HepG2 (cell line): Measurements from ENCODE around the gene NAB2. TPM values are rescaled to one million over a fixed set of nuclear protein-coding genes. Genes with fewer than 3 reads are reported as not detected.

Experiments used
- ATAC-seq: fragments of 200-7000 bp; cut with Tn5 transposase; 3 replicates; pipeline ENCODE4 v1.9.1; 2020; ENCODE audit warnings: mild to moderate bottlenecking, moderate library complexity
- BruUV-seq: library from RNA; stranded (reverse); fragments of 400-500 nt; replicated peaks from 2 replicates; lab custom pipeline; 2021; lab: Mats Ljungman, UMichigan
- CTCF ChIA-PET: fragments of 300-600 bp; formaldehyde crosslinking; extraction: SDS; loops from one replicate; lab custom pipeline; 2021; ENCODE audit warnings: low total read pairs, inconsistent platforms, low intra/inter-chr PET ratio; lab: Yijun Ruan, JAX
- POLR2A ChIA-PET: fragments of 350-600 bp; sonication (Branson Sonifier 250); formaldehyde crosslinking; loops from one replicate; lab custom pipeline; 2020; ENCODE audit warnings: antibody characterized with exemption, inconsistent platforms; lab: Yijun Ruan, JAX
- DNase-seq: peaks from one replicate; pipeline ENCODE4 v3.0.0-alpha.2; 2015; ENCODE audit warnings: low spot score
- FAIRE-seq: peaks from 3 replicates; lab custom pipeline; 2011; peaks lifted over from hg19 to GRCh38; lab: Jason Lieb, UNC
- H2AFZ ChIP-seq: one replicate; pipeline ENCODE4 v1.6.1; 2011; ENCODE audit warnings: low read length, inconsistent platforms
- H3K27ac ChIP-seq: fragments of 300-600 bp; 3 replicates; pipeline ENCODE4 v1.8.0; 2011; ENCODE audit warnings: mixed run types, mild to moderate bottlenecking, mixed read lengths, low read length, inconsistent platforms; ENCODE audit not compliant: insufficient read depth; ENCODE audit errors: extremely low read length
- H3K27me3 ChIP-seq, 2 experiments: fragments of 200-600 bp in 1 of 2; 2 replicates in 1 of 2; 3 replicates in 1 of 2; pipeline versions ENCODE4 v1.6.0 to v1.8.0; 2011; ENCODE audit warnings: low read length in 2 of 2, mild to moderate bottlenecking in 2 of 2, moderate library complexity in 2 of 2, inconsistent platforms in 1 of 2; ENCODE audit not compliant: insufficient read depth in 2 of 2, control insufficient read depth in 1 of 2
- H3K36me3 ChIP-seq, 2 experiments: fragments of 200-600 bp in 1 of 2; replicated peaks in 1 of 2; 2 replicates in 1 of 2; 3 replicates in 1 of 2; pipeline versions ENCODE4 v1.5.1 to v1.8.0; 2011; ENCODE audit warnings: low read length in 2 of 2, inconsistent platforms in 1 of 2; ENCODE audit not compliant: insufficient read depth in 2 of 2, control insufficient read depth in 1 of 2
- H3K4me1 ChIP-seq: 2 replicates; pipeline ENCODE4 v1.5.1; 2012; ENCODE audit warnings: low read length, inconsistent platforms; ENCODE audit not compliant: insufficient read depth
- H3K4me2 ChIP-seq: 2 replicates; pipeline ENCODE4 v1.6.0; 2011; ENCODE audit warnings: low read depth, low read length, inconsistent platforms
- H3K4me3 ChIP-seq, 3 experiments: fragments of 200-600 bp in 1 of 3; sonication (generic), shearing (Covaris generic) in 1 of 3; replicated peaks in 1 of 3; 2 replicates each; pipeline ENCODE4 v1.5.1; 2011 to 2016; ENCODE audit warnings: low read length in 3 of 3, inconsistent platforms in 2 of 3, low read depth in 2 of 3, mild to moderate bottlenecking in 2 of 3, control low read depth in 1 of 3, mixed read lengths in 1 of 3; ENCODE audit not compliant: insufficient read depth in 1 of 3
- H3K79me2 ChIP-seq: one replicate; pipeline ENCODE4 v1.6.1; 2011; ENCODE audit warnings: low read length, inconsistent platforms; ENCODE audit not compliant: insufficient read depth
- H3K9ac ChIP-seq: 2 replicates; pipeline ENCODE4 v1.6.0; 2011; ENCODE audit warnings: mild to moderate bottlenecking, low read depth, low read length, inconsistent platforms; ENCODE audit not compliant: insufficient read depth
- H3K9me3 ChIP-seq: 2 replicates; pipeline ENCODE4 v1.5.1; 2012; ENCODE audit warnings: mild to moderate bottlenecking, low read length
- H4K20me1 ChIP-seq: 2 replicates; pipeline ENCODE4 v1.6.0; 2011; ENCODE audit warnings: inconsistent platforms, mild to moderate bottlenecking, low read length, moderate library complexity; ENCODE audit not compliant: insufficient read depth
- CBX2 ChIP-seq, 2 experiments: fragments of 200-600 bp in 1 of 2; sonication (generic); formaldehyde crosslinking in 1 of 2; IDR thresholded peaks; 2 replicates each; pipeline versions ENCODE4 v1.7.0 to v1.8.1; 2018 to 2022; ENCODE audit warnings: low read depth in 2 of 2, low read length in 1 of 2, mild to moderate bottlenecking in 1 of 2, missing genetic modification reagents in 1 of 2
- EEA1 ChIP-seq: sonication (generic); formaldehyde crosslinking; IDR thresholded peaks from 2 replicates; pipeline ENCODE4 v1.5.1; 2020; ENCODE audit warnings: mild to moderate bottlenecking, missing genetic modification reagents, borderline replicate concordance
- FIP1L1 ChIP-seq: fragments of 200-400 bp; formaldehyde crosslinking; IDR thresholded peaks from 2 replicates; pipeline ENCODE4 v1.6.1; 2018; ENCODE audit warnings: low read depth, mild to moderate bottlenecking, low read length, moderate library complexity, borderline replicate concordance; ENCODE audit not compliant: insufficient read depth
- GATA4 ChIP-seq: sonication (generic); IDR thresholded peaks from 2 replicates; pipeline ENCODE4 v1.6.1; 2016; ENCODE audit warnings: antibody characterized with exemption, low read depth, borderline replicate concordance
- GATAD1 ChIP-seq: IDR thresholded peaks from 2 replicates; pipeline ENCODE4 v1.6.1; 2016; ENCODE audit warnings: missing genetic modification reagents, missing compliant biosample characterization
- MED13 ChIP-seq: sonication (generic); formaldehyde crosslinking; IDR thresholded peaks from 2 replicates; pipeline ENCODE4 v1.5.0; 2020; ENCODE audit warnings: missing genetic modification reagents
- RBM39 ChIP-seq: fragments of 200-400 bp; formaldehyde crosslinking; IDR thresholded peaks from one replicate; pipeline ENCODE4 v1.6.1; 2018; ENCODE audit warnings: antibody characterized with exemption, mild to moderate bottlenecking, low read depth, low read length; ENCODE audit not compliant: poor library complexity, severe bottlenecking
- SCMH1 ChIP-seq: sonication (generic); formaldehyde crosslinking; IDR thresholded peaks from 2 replicates; pipeline ENCODE4 v1.9.0; 2021; ENCODE audit warnings: missing genetic modification reagents, mild to moderate bottlenecking, borderline replicate concordance
- SETDB1 ChIP-seq: sonication (generic); formaldehyde crosslinking; IDR thresholded peaks from 2 replicates; pipeline ENCODE4 v1.5.1; 2020; ENCODE audit warnings: missing genetic modification reagents, mild to moderate bottlenecking, borderline replicate concordance
- SOX13 ChIP-seq, 3 experiments: fragments of 450-650 bp in 1 of 3; sonication (generic) in 1 of 3; formaldehyde crosslinking in 1 of 3; IDR thresholded peaks in 2 of 3; conservative IDR thresholded peaks in 1 of 3; 2 replicates each; pipeline versions ENCODE4 v1.5.0 to v1.6.1; 2016 to 2020; ENCODE audit warnings: antibody characterized with exemption in 1 of 3, mild to moderate bottlenecking in 1 of 3, missing compliant biosample characterization in 1 of 3, missing genetic modification reagents in 1 of 3, moderate library complexity in 1 of 3
- TEAD3 ChIP-seq: optimal IDR thresholded peaks from 2 replicates; pipeline ENCODE3; 2016; ENCODE audit warnings: borderline replicate concordance
- ZNF230 ChIP-seq: sonication (generic); formaldehyde crosslinking; IDR thresholded peaks from 2 replicates; pipeline ENCODE4 v1.4.0; 2020; ENCODE audit warnings: mild to moderate bottlenecking, missing genetic modification reagents
- ZNF317 ChIP-seq: sonication (generic); formaldehyde crosslinking; IDR thresholded peaks from 2 replicates; pipeline ENCODE4 v1.5.0; 2020; ENCODE audit warnings: mild to moderate bottlenecking, missing genetic modification reagents
- ZNF737 ChIP-seq: sonication (generic); formaldehyde crosslinking; IDR thresholded peaks from 2 replicates; pipeline ENCODE4 v1.5.0; 2020; ENCODE audit warnings: missing genetic modification reagents, mild to moderate bottlenecking, borderline replicate concordance
- WGBS: methylation state at CpG from one replicate; pipeline ENCODE4 v1.1.6; 2017; ENCODE audit warnings: low lambda C conversion rate; 5-methylcytosine and 5-hydroxymethylcytosine counted together
- in situ Hi-C: cut with HindIII; loops from 2 replicates; pipeline ENCODE4 v1.10.0; 2017; ENCODE audit warnings: low pct_unique_long_range_greater_than_20kb; ENCODE audit not compliant: extremely low pct_ligation_motif_present
- intact Hi-C: fragments of 100-400 bp; cut with micrococcal nuclease; formaldehyde crosslinking; loops from one replicate; pipeline ENCODE4 v1.10.0; 2022; ENCODE audit not compliant: unreplicated experiment
- polyA plus RNA-seq, 8 experiments: library from polyadenylated mRNA; depleted of rRNA in 3 of 8; stranded (reverse) in 7 of 8; unstranded in 1 of 8; fragments of >200 nt; fragmentation: Illumina TruSeq in 4 of 8; extraction: Trizol in 4 of 8; gene quantifications; 2 replicates each; pipeline versions ENCODE4 v1.2.1 to v1.2.3, GENCODE V29; 2011 to 2016; ENCODE audit warnings: low read depth in 4 of 8, missing spikeins in 1 of 8, mixed read lengths in 1 of 8; ENCODE audit not compliant: insufficient read depth in 1 of 8
- total RNA-seq, 5 experiments: library from RNA; depleted of rRNA; stranded (reverse); fragments of >200 nt; fragmentation: Illumina TruSeq; extraction: Trizol; gene quantifications; 2 replicates each; pipeline ENCODE4 v1.2.3, GENCODE V29; 2016; ENCODE audit warnings: low read depth in 1 of 5
- TF ChIP-seq, protein P1 (sequence below): sonication (generic); formaldehyde crosslinking; IDR thresholded peaks from 2 replicates; pipeline ENCODE4 v1.4.0; 2020; ENCODE audit warnings: missing genetic modification reagents, borderline replicate concordance
- TF ChIP-seq, protein P2 (sequence below): sonication (generic); formaldehyde crosslinking; IDR thresholded peaks from 2 replicates; pipeline ENCODE4 v1.5.0; 2020; ENCODE audit warnings: mild to moderate bottlenecking, missing genetic modification reagents

Gene NAB2
- total and polyA plus RNA-seq, 2 of the 13 experiments (the other 11 are each of a cell fraction or from before 2014, with no cell fraction given), result 11.7 to 12.9 TPM

GRCh38 chr12:57097554-57097835 lies 8.6 kb downstream of the NAB2 start:
- Histone ChIP-seq H3K4me1 (peaks cover 38% of the 10 kb centered on the region), H4K20me1 (0 out of 2 replicates have a peak, but pooled peaks cover 6% of the 10 kb centered on the region), H3K9ac (no peak overlapping the region), H3K4me3 (no peak overlapping the region), H3K36me3 (peaks cover 10 to 19% of the 10 kb centered on the region in 2 experiments; a peak in 4 of 5 replicates), H3K9me3 (no peaks in the 10 kb centered on the region), H3K79me2 (no peaks in the 10 kb centered on the region), H3K4me2 (no peak overlapping the region), H2AFZ (no peak overlapping the region), H3K27ac (no peak overlapping the region), H3K27me3 (no peaks in the 10 kb centered on the region)
- no TSS peak for BruUV-seq
- in situ Hi-C loops, result no loop called here
- WGBS, result 90% methylated on average over 8 of the region's 8 CpGs
- TF ChIP-seq, protein P1, sequence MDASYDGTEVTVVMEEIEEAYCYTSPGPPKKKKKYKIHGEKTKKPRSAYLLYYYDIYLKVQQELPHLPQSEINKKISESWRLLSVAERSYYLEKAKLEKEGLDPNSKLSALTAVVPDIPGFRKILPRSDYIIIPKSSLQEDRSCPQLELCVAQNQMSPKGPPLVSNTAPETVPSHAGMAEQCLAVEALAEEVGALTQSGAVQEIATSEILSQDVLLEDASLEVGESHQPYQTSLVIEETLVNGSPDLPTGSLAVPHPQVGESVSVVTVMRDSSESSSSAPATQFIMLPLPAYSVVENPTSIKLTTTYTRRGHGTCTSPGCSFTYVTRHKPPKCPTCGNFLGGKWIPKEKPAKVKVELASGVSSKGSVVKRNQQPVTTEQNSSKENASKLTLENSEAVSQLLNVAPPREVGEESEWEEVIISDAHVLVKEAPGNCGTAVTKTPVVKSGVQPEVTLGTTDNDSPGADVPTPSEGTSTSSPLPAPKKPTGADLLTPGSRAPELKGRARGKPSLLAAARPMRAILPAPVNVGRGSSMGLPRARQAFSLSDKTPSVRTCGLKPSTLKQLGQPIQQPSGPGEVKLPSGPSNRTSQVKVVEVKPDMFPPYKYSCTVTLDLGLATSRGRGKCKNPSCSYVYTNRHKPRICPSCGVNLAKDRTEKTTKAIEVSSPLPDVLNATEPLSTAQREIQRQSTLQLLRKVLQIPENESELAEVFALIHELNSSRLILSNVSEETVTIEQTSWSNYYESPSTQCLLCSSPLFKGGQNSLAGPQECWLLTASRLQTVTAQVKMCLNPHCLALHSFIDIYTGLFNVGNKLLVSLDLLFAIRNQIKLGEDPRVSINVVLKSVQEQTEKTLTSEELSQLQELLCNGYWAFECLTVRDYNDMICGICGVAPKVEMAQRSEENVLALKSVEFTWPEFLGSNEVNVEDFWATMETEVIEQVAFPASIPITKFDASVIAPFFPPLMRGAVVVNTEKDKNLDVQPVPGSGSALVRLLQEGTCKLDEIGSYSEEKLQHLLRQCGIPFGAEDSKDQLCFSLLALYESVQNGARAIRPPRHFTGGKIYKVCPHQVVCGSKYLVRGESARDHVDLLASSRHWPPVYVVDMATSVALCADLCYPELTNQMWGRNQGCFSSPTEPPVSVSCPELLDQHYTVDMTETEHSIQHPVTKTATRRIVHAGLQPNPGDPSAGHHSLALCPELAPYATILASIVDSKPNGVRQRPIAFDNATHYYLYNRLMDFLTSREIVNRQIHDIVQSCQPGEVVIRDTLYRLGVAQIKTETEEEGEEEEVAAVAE (CRISPR knock-in tag), result no peak
- no peak for TF ChIP-seq SOX13 (IDR thresholded peaks at IDR 0.05)
- no peak for TF ChIP-seq SOX13 (CRISPR knock-in tag; conservative IDR thresholded peaks at IDR 0.05 in 1 of 2, IDR thresholded peaks at IDR 0.05 in 1 of 2)
- no peak for TF ChIP-seq EEA1 (CRISPR knock-in tag)
- no peak for TF ChIP-seq SETDB1
- no peak for TF ChIP-seq FIP1L1
- TF ChIP-seq, protein P2, sequence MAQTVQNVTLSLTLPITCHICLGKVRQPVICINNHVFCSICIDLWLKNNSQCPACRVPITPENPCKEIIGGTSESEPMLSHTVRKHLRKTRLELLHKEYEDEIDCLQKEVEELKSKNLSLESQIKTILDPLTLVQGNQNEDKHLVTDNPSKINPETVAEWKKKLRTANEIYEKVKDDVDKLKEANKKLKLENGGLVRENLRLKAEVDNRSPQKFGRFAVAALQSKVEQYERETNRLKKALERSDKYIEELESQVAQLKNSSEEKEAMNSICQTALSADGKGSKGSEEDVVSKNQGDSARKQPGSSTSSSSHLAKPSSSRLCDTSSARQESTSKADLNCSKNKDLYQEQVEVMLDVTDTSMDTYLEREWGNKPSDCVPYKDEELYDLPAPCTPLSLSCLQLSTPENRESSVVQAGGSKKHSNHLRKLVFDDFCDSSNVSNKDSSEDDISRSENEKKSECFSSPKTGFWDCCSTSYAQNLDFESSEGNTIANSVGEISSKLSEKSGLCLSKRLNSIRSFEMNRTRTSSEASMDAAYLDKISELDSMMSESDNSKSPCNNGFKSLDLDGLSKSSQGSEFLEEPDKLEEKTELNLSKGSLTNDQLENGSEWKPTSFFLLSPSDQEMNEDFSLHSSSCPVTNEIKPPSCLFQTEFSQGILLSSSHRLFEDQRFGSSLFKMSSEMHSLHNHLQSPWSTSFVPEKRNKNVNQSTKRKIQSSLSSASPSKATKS, result no peak
- no peak for TF ChIP-seq GATAD1 (CRISPR knock-in tag)
- no peak for TF ChIP-seq SCMH1 (CRISPR knock-in tag)
- TF ChIP-seq TEAD3 (CRISPR knock-in tag), result no peak
- no peak for TF ChIP-seq ZNF737 (CRISPR knock-in tag)
- no peak for TF ChIP-seq MED13
- TF ChIP-seq GATA4, result no peak
- TF ChIP-seq ZNF317, result no peak
- TF ChIP-seq ZNF230, result no peak
- TF ChIP-seq CBX2 (IDR thresholded peaks at IDR 0.05; ENCODE audit: low read depth, low read length), result no peak
- no peak for TF ChIP-seq CBX2 (CRISPR knock-in tag; IDR thresholded peaks at IDR 0.05; ENCODE audit: low read depth)
- TF ChIP-seq RBM39, result no peak
- ATAC-seq (no peak), FAIRE-seq (no peak), DNase-seq (no peak)
- ChIA-PET POLR2A (interaction anchor here (1.1 to 13.5 kb wide), 6 partner anchors 9 to 122 kb away, joined by 3 to 309 read pairs (median 6); partner anchors contain the start of genes NAB2, NEMP1 and STAT6), CTCF (no interaction called here)
- intact Hi-C loops, result no loop called here
